Esophagus muscularis mucosa (tissue), 3 donors: ENCODE data around the gene TMEFF2.

Experiments
- CTCF ChIP-seq, 3 experiments: fragments of 200-600 bp in 2 of 3; fragments of 450-650 bp in 1 of 3; sonication (generic) in 2 of 3; IDR thresholded peaks; one replicate each; pipeline ENCODE4 v1.5.1; 2017 to 2019; ENCODE audit warnings: antibody characterized with exemption in 3 of 3, mild to moderate bottlenecking in 2 of 3, moderate library complexity in 1 of 3
- POLR2AphosphoS5 ChIP-seq, 2 donors: sonication (generic); formaldehyde crosslinking; IDR thresholded peaks; one replicate each; pipeline ENCODE4 v1.6.1; 2017; ENCODE audit warnings: antibody characterized with exemption in 2 of 2

- no peak for TF ChIP-seq CTCF (IDR thresholded peaks at IDR 0.05)
- TF ChIP-seq POLR2AphosphoS5 (IDR thresholded peaks at IDR 0.05): no peak
Observed at GRCh38 chr2:192150166-192150565, 44.6 kb downstream of the TMEFF2 start.
